WTC11 (cell line): ENCODE data around the gene TCF12. TPM values are rescaled to one million over a fixed set of nuclear protein-coding genes. Genes with fewer than 3 reads are reported as not detected.

Source experiments
- ATAC-seq: fragments of 200-7000 bp; cut with Tn5 transposase; 2 replicates; pipeline ENCODE4 v1.10.0; 2021; ENCODE audit warnings: mild to moderate bottlenecking, moderate library complexity
- CTCF ChIA-PET: fragments of 300-600 bp; sonication (Branson Sonifier 250); formaldehyde crosslinking; loops from one replicate; lab custom pipeline; 2021; ENCODE audit warnings: antibody characterized with exemption; lab: Charles Lee
- POLR2A ChIA-PET: fragments of 350-600 bp; sonication (Branson Sonifier 250); formaldehyde crosslinking; loops from one replicate; lab custom pipeline; 2021; ENCODE audit warnings: antibody characterized with exemption; lab: Charles Lee
- DNase-seq: peaks from one replicate; pipeline ENCODE4 v3.0.0; 2021; ENCODE audit warnings: low spot score
- H3K27ac Mint-ChIP-seq: 2 replicates; pipeline ENCODE4 v1.8.0; 2021; ENCODE audit warnings: mixed read lengths
- H3K27me3 Mint-ChIP-seq: 2 replicates; pipeline ENCODE4 v1.8.0; 2021; ENCODE audit warnings: low read depth, mild to moderate bottlenecking, moderate library complexity, mixed read lengths
- H3K36me3 Mint-ChIP-seq: 2 replicates; pipeline ENCODE4 v1.8.0; 2021; ENCODE audit warnings: mixed read lengths
- H3K4me1 Mint-ChIP-seq: 2 replicates; pipeline ENCODE4 v1.8.0; 2022; ENCODE audit warnings: mixed read lengths
- H3K4me3 Mint-ChIP-seq: 2 replicates; pipeline ENCODE4 v1.8.0; 2021; ENCODE audit warnings: mild to moderate bottlenecking, moderate library complexity, mixed read lengths
- H3K9me3 Mint-ChIP-seq: 2 replicates; pipeline ENCODE4 v1.8.0; 2021; ENCODE audit warnings: mixed read lengths
- ELF4 ChIP-seq: sonication (generic); formaldehyde crosslinking; IDR thresholded peaks from 2 replicates; pipeline ENCODE4 v1.8.1; 2022; ENCODE audit warnings: low read depth, mild to moderate bottlenecking, moderate library complexity, missing genetic modification reagents
- EMX1 ChIP-seq: fragments of 250-450 bp; sonication (Bioruptor Pico); IDR thresholded peaks from 2 replicates; pipeline ENCODE4 v1.8.0; 2021; ENCODE audit warnings: mild to moderate bottlenecking
- FOXK1 ChIP-seq: sonication (generic); formaldehyde crosslinking; IDR thresholded peaks from 2 replicates; pipeline ENCODE4 v1.8.0; 2022; ENCODE audit warnings: mild to moderate bottlenecking, moderate library complexity, missing genetic modification reagents
- KAT7 ChIP-seq: sonication (generic); formaldehyde crosslinking; IDR thresholded peaks from 2 replicates; pipeline ENCODE4 v1.8.1; 2023; ENCODE audit warnings: missing genetic modification reagents, mild to moderate bottlenecking, borderline replicate concordance
- MXD4 ChIP-seq: fragments of 250-450 bp; sonication (Bioruptor Pico); IDR thresholded peaks from 2 replicates; pipeline ENCODE4 v1.8.0; 2021; ENCODE audit warnings: mild to moderate bottlenecking, moderate library complexity, borderline replicate concordance
- NFATC4 ChIP-seq: fragments of 250-450 bp; sonication (Bioruptor Pico); IDR thresholded peaks from 2 replicates; pipeline ENCODE4 v1.9.0; 2021; ENCODE audit warnings: mild to moderate bottlenecking
- NFE2L1 ChIP-seq: sonication (generic); formaldehyde crosslinking; IDR thresholded peaks from 2 replicates; pipeline ENCODE4 v1.8.1; 2023; ENCODE audit warnings: missing genetic modification reagents
- NR2C2 ChIP-seq: sonication (generic); formaldehyde crosslinking; IDR thresholded peaks from 2 replicates; pipeline ENCODE4 v1.8.0; 2022; ENCODE audit warnings: mild to moderate bottlenecking, missing genetic modification reagents
- NR3C1 ChIP-seq: sonication (generic); formaldehyde crosslinking; conservative IDR thresholded peaks from 2 replicates; pipeline ENCODE4 v1.8.1; 2023; ENCODE audit warnings: low read depth, mild to moderate bottlenecking, missing genetic modification reagents
- RORB ChIP-seq: fragments of 250-450 bp; sonication (Bioruptor Pico); IDR thresholded peaks from 2 replicates; pipeline ENCODE4 v1.9.0; 2021; ENCODE audit warnings: mild to moderate bottlenecking
- SMAD3 ChIP-seq: sonication (generic); formaldehyde crosslinking; IDR thresholded peaks from 2 replicates; pipeline ENCODE4 v1.8.0; 2022; ENCODE audit warnings: missing genetic modification reagents, mild to moderate bottlenecking, borderline replicate concordance
- SOX15 ChIP-seq: fragments of 250-450 bp; sonication (Bioruptor Pico); IDR thresholded peaks from 2 replicates; pipeline ENCODE4 v1.9.0; 2021; ENCODE audit warnings: mild to moderate bottlenecking
- TCF7 ChIP-seq: sonication (generic); formaldehyde crosslinking; IDR thresholded peaks from 2 replicates; pipeline ENCODE4 v1.8.0; 2022; ENCODE audit warnings: mild to moderate bottlenecking, low read depth, missing genetic modification reagents, moderate library complexity
- TEAD4 ChIP-seq: sonication (generic); formaldehyde crosslinking; IDR thresholded peaks from 2 replicates; pipeline ENCODE4 v1.8.0; 2022; ENCODE audit warnings: mild to moderate bottlenecking, missing genetic modification reagents
- ZBTB21 ChIP-seq: sonication (generic); formaldehyde crosslinking; IDR thresholded peaks from 2 replicates; pipeline ENCODE4 v1.8.1; 2023; ENCODE audit warnings: mild to moderate bottlenecking, missing genetic modification reagents, borderline replicate concordance
- ZNF263 ChIP-seq: sonication (generic); formaldehyde crosslinking; IDR thresholded peaks from 2 replicates; pipeline ENCODE4 v1.8.1; 2022; ENCODE audit warnings: low read depth, mild to moderate bottlenecking, moderate library complexity, missing genetic modification reagents
- ZNF317 ChIP-seq: sonication (generic); formaldehyde crosslinking; IDR thresholded peaks from 2 replicates; pipeline ENCODE4 v1.8.1; 2023; ENCODE audit warnings: low read depth, mild to moderate bottlenecking, moderate library complexity, missing genetic modification reagents, borderline replicate concordance
- ZNF396 ChIP-seq: fragments of 250-450 bp; sonication (Bioruptor Pico); IDR thresholded peaks from 2 replicates; pipeline ENCODE4 v1.8.0; 2021; ENCODE audit warnings: mild to moderate bottlenecking, moderate library complexity, borderline replicate concordance
- ZNF423 ChIP-seq: fragments of 250-450 bp; sonication (Bioruptor Pico); IDR thresholded peaks from 2 replicates; pipeline ENCODE4 v2.1.2; 2022; ENCODE audit warnings: mild to moderate bottlenecking, moderate library complexity
- ZNF532 ChIP-seq: fragments of 250-450 bp; sonication (Bioruptor Pico); IDR thresholded peaks from 2 replicates; pipeline ENCODE4 v1.9.0; 2021; ENCODE audit warnings: mild to moderate bottlenecking, borderline replicate concordance
- total RNA-seq: library from RNA; stranded (reverse); gene quantifications from 3 replicates; pipeline ENCODE4 v1.2.3, GENCODE V29; 2021
- TF ChIP-seq, protein P1 (sequence below): sonication (generic); formaldehyde crosslinking; conservative IDR thresholded peaks from 2 replicates; pipeline ENCODE4 v1.8.1; 2023; ENCODE audit warnings: mild to moderate bottlenecking, low read depth, missing genetic modification reagents, moderate library complexity
- TF ChIP-seq, protein P2 (sequence below): fragments of 250-450 bp; sonication (Bioruptor Pico); IDR thresholded peaks from 2 replicates; pipeline ENCODE4 v2.1.2; 2022; ENCODE audit warnings: mild to moderate bottlenecking, moderate library complexity
- TF ChIP-seq, protein P3 (sequence below): sonication (generic); formaldehyde crosslinking; IDR thresholded peaks from 2 replicates; pipeline ENCODE4 v1.8.0; 2022; ENCODE audit warnings: mild to moderate bottlenecking, missing genetic modification reagents
- TF ChIP-seq, protein P4 (sequence below): sonication (generic); formaldehyde crosslinking; IDR thresholded peaks from 2 replicates; pipeline ENCODE4 v1.8.1; 2022; ENCODE audit warnings: low read depth, missing genetic modification reagents, borderline replicate concordance
- TF ChIP-seq, protein P5 (sequence below): sonication (generic); formaldehyde crosslinking; IDR thresholded peaks from 2 replicates; pipeline ENCODE4 v1.8.0; 2023; ENCODE audit warnings: missing genetic modification reagents

The TCF12 gene
- total RNA-seq, 1 experiment from 2014 or later = 73.2 TPM

DNA sequence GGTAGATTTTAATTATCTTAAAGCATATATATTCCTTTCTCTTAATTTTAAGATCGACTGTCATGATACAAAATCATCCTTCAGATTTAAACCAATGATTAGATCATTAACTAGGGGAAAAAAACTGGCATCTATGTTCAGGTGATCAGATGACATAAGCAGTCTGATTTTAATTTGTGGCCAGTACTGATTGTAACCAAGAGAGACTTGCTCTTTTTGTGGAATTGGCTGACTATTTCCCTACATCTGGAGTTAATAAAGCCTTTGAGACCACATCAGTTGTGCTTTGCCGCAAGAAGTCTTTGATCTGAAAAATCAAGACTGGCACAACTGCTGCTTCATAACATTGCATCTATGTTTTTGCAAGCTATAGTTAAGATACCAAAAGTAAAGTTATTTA, 309.5 kb downstream of the TCF12 start:
- TF ChIP-seq NR3C1 (no peak), RORB (CRISPR knock-in tag) (no peak), TCF7 (CRISPR knock-in tag) (no peak), NFE2L1 (no peak), FOXK1 (no peak), SOX15 (CRISPR knock-in tag) (no peak), ZNF263 (CRISPR knock-in tag) (no peak), ELF4 (CRISPR knock-in tag) (no peak), EMX1 (CRISPR knock-in tag) (no peak), NFATC4 (CRISPR knock-in tag) (no peak), SMAD3 (no peak), TEAD4 (CRISPR knock-in tag) (no peak)
- TF ChIP-seq, protein P1, sequence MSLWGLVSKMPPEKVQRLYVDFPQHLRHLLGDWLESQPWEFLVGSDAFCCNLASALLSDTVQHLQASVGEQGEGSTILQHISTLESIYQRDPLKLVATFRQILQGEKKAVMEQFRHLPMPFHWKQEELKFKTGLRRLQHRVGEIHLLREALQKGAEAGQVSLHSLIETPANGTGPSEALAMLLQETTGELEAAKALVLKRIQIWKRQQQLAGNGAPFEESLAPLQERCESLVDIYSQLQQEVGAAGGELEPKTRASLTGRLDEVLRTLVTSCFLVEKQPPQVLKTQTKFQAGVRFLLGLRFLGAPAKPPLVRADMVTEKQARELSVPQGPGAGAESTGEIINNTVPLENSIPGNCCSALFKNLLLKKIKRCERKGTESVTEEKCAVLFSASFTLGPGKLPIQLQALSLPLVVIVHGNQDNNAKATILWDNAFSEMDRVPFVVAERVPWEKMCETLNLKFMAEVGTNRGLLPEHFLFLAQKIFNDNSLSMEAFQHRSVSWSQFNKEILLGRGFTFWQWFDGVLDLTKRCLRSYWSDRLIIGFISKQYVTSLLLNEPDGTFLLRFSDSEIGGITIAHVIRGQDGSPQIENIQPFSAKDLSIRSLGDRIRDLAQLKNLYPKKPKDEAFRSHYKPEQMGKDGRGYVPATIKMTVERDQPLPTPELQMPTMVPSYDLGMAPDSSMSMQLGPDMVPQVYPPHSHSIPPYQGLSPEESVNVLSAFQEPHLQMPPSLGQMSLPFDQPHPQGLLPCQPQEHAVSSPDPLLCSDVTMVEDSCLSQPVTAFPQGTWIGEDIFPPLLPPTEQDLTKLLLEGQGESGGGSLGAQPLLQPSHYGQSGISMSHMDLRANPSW (CRISPR knock-in tag) = no peak
- Mint-ChIP-seq H3K9me3 (no peaks in the 10 kb centered on the region), H3K4me1 (peaks cover 31% of the 10 kb centered on the region), H3K36me3 (peaks cover 6% of the 10 kb centered on the region), H3K27me3 (no peaks in the 10 kb centered on the region), H3K27ac (peak overlapping the region; percentile 57; the same call in 1 of the 2 replicates), H3K4me3 (no peak overlapping the region)
- ATAC-seq = no peak
- POLR2A ChIA-PET = no interaction called here
- CTCF ChIA-PET = no interaction called here
- DNase-seq = no peak

DNA sequence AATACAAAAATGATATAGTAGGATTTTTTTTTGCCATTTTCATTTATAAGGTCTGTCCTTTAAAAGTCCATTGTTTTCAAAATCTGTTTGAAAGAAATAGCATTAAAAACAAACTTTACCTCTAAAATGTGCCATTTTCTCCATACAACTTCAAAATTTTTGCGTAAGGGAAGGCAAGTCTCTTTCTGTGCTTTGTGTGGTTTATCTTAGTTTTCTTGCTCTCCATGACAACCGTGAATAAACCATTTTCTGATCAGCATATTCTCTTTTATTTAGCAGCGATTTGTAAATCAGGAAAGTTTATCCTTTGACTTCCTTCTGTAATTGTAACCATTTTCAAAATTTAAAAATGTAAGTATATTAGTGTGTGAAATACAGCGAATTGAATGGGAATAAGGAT, 310.0 kb downstream of the TCF12 start:
- ChIA-PET POLR2A (no interaction called here), CTCF (no interaction called here)
- Mint-ChIP-seq H3K36me3 (peaks cover 7% of the 10 kb centered on the region), H3K9me3 (no peaks in the 10 kb centered on the region), H3K4me3 (no peak overlapping the region), H3K4me1 (peaks cover 27% of the 10 kb centered on the region), H3K27ac (no peak overlapping the region), H3K27me3 (no peaks in the 10 kb centered on the region)
- ATAC-seq (no peak), DNase-seq (no peak)
- TF ChIP-seq, protein P2, sequence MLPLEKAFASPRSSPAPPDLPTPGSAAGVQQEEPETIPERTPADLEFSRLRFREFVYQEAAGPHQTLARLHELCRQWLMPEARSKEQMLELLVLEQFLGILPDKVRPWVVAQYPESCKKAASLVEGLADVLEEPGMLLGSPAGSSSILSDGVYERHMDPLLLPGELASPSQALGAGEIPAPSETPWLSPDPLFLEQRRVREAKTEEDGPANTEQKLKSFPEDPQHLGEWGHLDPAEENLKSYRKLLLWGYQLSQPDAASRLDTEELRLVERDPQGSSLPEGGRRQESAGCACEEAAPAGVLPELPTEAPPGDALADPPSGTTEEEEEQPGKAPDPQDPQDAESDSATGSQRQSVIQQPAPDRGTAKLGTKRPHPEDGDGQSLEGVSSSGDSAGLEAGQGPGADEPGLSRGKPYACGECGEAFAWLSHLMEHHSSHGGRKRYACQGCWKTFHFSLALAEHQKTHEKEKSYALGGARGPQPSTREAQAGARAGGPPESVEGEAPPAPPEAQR (CRISPR knock-in tag) = no peak
- TF ChIP-seq MXD4 (CRISPR knock-in tag) (no peak), NR2C2 (CRISPR knock-in tag) (no peak), ZNF263 (CRISPR knock-in tag) (no peak), NFATC4 (CRISPR knock-in tag) (no peak), ZNF317 (CRISPR knock-in tag) (no peak), ZBTB21 (CRISPR knock-in tag) (no peak), ZNF423 (CRISPR knock-in tag) (no peak), KAT7 (no peak), ZNF396 (CRISPR knock-in tag) (no peak), ELF4 (CRISPR knock-in tag) (no peak), ZNF532 (no peak), NR3C1 (no peak)
- TF ChIP-seq, protein P3, sequence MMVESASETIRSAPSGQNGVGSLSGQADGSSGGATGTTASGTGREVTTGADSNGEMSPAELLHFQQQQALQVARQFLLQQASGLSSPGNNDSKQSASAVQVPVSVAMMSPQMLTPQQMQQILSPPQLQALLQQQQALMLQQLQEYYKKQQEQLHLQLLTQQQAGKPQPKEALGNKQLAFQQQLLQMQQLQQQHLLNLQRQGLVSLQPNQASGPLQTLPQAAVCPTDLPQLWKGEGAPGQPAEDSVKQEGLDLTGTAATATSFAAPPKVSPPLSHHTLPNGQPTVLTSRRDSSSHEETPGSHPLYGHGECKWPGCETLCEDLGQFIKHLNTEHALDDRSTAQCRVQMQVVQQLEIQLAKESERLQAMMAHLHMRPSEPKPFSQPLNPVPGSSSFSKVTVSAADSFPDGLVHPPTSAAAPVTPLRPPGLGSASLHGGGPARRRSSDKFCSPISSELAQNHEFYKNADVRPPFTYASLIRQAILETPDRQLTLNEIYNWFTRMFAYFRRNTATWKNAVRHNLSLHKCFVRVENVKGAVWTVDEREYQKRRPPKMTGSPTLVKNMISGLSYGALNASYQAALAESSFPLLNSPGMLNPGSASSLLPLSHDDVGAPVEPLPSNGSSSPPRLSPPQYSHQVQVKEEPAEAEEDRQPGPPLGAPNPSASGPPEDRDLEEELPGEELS (CRISPR knock-in tag) = no peak
- TF ChIP-seq, protein P4, sequence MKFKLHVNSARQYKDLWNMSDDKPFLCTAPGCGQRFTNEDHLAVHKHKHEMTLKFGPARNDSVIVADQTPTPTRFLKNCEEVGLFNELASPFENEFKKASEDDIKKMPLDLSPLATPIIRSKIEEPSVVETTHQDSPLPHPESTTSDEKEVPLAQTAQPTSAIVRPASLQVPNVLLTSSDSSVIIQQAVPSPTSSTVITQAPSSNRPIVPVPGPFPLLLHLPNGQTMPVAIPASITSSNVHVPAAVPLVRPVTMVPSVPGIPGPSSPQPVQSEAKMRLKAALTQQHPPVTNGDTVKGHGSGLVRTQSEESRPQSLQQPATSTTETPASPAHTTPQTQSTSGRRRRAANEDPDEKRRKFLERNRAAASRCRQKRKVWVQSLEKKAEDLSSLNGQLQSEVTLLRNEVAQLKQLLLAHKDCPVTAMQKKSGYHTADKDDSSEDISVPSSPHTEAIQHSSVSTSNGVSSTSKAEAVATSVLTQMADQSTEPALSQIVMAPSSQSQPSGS (CRISPR knock-in tag) = no peak
- TF ChIP-seq, protein P5, sequence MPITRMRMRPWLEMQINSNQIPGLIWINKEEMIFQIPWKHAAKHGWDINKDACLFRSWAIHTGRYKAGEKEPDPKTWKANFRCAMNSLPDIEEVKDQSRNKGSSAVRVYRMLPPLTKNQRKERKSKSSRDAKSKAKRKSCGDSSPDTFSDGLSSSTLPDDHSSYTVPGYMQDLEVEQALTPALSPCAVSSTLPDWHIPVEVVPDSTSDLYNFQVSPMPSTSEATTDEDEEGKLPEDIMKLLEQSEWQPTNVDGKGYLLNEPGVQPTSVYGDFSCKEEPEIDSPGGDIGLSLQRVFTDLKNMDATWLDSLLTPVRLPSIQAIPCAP (CRISPR knock-in tag) = no peak
